ENCODE data around the gene NEB.
"Not testable (repeated sequence)": the region's sequence is repeated elsewhere in the genome, so short reads cannot be mapped to it uniquely, and the experiment has no call there.

NEB gene

GRCh38 chr2:151649400-151649799 is 84.9 kb downstream of the NEB start:
- no peak for DNase-seq (ENCODE audit: low read depth)

DNA sequence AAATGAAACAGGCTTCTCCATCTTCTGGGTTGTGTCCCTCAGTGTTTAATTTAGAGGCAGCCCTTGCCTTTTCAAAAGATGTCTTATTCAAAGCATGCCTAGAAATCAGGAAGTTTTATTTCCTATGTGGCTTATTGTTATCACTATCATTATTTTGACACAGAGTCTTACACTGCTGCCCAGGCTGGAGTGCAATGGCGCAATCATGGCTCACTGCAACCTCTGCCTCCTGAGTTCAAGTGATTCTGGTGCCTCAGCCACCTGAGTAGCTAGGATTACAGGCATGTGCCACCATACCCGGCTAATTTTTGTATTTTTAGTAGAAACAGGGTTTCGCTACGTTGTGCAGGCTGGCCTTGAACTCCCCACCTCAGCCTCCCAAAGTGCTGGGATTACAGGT is 87.8 kb downstream of the NEB start:
- DNase-seq (ENCODE audit: low read depth) = not testable (repeated sequence)

GRCh38 chr2:151644580-151644979 is 89.7 kb downstream of the NEB start:
- DNase-seq (ENCODE audit: low read depth) = no peak

- not testable (repeated sequence) for DNase-seq (ENCODE audit: low read depth)
These were observed 92.4 kb downstream of the NEB start for GRCh38 chr2:151641895-151642294.

- DNase-seq (ENCODE audit: low read depth) = no peak
These were observed 94.2 kb downstream of the NEB start for GRCh38 chr2:151640087-151640486.

DNA sequence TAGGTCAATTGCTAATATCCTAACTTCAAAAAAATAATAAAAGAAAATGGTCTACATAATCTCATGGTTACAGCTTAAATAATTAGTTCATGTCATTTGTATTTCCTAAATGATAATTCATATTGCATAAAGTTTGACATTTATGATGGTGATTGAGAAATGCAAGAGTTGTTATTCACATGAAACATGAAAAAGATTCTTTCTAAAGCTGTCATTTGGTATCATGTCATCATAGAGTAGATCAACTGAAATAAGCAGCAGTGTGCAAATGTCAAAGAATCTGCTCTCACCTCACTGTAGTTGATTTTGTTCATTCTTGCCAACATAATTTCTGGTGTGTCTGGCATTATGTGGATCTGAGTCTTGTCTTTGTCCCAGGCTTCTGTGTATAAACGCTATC is 95.3 kb downstream of the NEB start:
- DNase-seq (ENCODE audit: low read depth) = no peak

DNA sequence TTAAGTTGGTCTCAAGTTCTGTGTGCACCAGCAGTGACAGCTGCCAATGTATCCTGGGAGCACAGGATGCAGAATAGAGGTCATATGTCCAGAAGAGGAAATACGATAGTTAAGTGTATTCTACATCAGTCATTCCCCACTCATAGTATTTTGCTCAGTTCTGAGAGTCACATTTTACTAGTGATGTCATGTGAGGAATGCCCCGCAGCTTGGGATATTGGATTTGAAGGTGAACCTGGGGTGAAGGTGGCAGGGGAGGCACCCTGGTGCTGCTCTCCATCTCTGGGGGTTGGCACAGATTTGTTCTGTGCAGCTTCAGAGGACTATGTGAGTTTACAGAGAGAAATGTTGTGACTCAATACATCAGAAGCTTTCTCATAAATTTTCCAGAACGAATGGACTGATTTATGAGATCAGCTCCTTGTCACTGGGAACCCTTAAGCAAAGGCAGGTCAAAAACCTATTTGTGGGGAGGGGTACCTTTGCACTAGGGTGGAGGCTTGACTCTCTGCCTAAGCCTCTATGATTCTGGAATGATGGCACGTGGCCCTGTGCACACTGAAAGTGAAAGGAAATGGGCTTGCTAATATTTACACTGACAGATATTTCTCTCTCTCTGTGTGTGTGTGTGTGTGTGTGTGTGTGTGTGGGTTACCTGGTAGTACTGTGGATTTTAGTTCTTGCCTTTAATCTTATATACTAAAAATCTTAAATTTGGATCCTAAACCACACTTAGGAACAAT is 95.9 kb downstream of the NEB start:
- no peak for DNase-seq (ENCODE audit: low read depth)

DNA sequence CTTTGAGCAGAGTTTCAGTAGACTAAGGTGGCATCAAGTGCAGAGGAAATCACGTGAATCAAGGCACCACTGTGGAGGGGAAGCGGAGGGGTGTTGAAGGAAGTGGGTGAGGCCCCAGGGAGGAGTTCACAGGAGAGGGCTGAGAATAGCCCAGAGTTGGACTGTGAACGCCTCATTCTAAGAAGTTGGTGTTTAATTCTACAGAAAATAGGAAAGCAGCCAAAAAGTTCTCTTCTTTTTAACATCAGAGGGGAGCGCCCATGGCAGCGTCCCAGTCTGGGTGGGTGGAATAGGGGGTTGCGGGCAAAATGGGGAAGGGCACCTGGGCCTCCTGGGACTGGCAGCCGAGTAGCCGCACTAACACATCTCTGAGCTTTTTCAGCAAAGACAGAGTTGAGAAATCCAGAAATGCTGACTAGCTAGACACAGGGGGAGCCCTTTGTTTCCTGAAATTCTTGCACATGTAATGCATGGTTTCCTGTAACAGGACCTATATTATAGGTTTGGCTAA is 97.0 kb downstream of the NEB start:
- no peak for DNase-seq (ENCODE audit: low read depth)

GRCh38 chr2:151634736-151635467 is 99.4 kb downstream of the NEB start:
- no peak for DNase-seq (ENCODE audit: low read depth)

- DNase-seq (ENCODE audit: low read depth) = no peak
These were observed 101.2 kb downstream of the NEB start for GRCh38 chr2:151632993-151633565.

DNA sequence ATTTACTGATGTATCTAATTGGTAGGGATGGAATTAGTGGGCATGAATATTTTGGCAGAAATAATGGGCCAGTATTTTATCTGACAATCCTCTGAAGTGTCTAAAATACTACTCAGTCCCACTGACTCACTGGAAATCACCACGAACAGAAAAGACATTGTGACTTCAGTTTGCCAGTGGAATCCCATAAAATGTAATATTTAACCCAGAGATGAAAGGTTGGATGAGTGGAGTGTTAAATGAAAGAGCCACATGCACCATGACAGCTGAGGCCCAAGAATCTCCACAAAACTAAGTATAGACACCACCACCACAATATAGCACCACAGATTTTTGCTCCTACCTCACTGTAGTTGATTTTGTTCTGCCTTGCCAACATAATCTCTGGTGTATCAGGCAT is 103.9 kb downstream of the NEB start:
- no peak for DNase-seq (ENCODE audit: low read depth)

GRCh38 chr2:151627353-151627752 is 106.9 kb downstream of the NEB start:
- no peak for DNase-seq (ENCODE audit: low read depth)

DNA sequence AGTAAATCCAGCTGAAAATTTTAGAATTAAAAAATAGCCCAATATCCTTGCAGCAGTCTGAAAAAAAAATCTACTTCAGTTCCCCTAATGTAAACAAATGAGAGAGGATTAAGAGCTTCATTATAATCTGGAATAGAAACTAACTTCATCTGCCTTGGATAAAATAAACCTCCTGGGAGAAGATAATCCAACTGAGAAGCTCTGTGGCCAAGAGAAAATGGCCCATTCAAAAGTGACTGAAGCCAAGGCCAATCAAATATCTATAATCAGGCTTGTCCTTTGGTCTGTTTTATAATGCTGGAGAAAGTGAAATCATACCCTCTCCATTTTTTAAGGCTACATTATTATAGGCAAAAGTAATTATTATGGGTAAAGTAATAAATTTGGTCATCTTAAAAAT is 110.0 kb downstream of the NEB start:
- DNase-seq (ENCODE audit: low read depth) = no peak

DNA sequence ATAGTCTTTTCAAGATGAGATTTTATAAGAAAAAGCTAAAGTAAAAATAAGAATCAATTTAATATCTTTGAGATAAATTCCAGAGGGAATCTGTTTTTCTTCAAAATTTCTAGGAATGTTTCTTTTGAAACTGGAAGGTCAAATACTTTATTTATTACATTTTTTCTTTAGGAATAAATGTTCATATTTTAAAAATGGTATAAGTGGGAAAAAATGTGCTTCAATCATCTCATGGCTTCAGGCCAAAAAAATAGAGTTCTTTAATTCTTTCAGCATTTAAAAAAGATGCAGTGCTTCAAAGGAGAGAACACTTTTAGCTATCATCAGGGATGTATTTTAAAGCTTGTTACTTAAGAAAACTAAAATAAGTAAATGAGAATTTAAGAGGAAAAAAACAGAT is 110.6 kb downstream of the NEB start:
- DNase-seq (ENCODE audit: low read depth) = no peak

GRCh38 chr2:151620761-151621160 is 113.5 kb downstream of the NEB start:
- no peak for DNase-seq (ENCODE audit: low read depth)

GRCh38 chr2:151619337-151619989 is 114.8 kb downstream of the NEB start:
- no peak for DNase-seq (ENCODE audit: low read depth)

GRCh38 chr2:151616760-151617339 is 117.4 kb downstream of the NEB start:
- no peak for DNase-seq (ENCODE audit: low read depth)

DNA sequence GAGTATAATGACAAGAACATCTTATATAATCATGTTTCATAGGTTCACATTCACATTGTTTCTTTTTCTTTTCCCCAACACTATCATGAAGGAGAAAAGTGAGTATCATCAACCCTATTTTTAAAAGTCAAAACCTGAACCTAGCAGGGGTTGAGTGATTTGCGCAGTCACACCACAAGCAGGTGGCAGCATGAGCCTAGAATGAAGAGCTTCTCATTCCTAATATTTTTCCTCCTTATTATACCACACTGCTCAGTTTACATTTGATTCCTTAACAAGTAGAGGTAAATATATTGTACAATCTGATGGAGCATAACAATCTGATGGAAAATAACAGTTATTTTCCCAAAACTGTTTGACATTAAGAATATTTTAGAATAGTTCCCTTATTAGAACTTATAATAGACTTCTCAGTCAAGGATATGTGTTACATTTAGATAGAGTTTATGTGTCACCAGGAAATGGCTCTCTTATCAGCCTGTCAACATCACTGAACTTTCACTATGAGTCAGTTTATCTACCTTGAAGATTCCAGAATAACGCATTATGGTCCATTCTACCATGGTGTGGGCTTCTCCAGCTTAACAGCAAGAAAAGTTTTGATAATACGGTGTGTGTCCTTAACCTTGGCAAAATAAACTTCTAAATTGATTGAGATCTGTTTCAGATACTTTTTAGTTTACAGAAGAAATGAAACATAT is 119.5 kb downstream of the NEB start:
- DNase-seq (ENCODE audit: low read depth) = no peak

DNA sequence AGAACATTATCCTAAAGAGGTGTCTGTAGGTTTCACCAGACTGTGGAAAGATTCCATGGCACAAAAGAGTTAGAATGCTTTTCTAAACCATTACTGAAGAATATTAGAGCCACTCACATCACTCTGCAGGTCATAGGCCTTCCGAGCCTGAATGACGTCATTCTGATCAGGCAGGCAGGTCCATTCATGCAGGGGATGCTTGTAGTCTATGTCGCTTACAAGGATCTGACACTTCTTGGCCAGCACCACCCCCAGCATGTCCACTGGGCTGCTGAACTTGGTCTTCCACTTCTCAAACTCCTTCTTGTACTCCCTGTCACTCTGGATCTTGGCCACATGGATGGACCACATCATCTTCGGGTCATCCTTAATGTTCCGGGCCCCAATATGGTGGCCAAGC is 120.1 kb downstream of the NEB start:
- DNase-seq (ENCODE audit: low read depth) = no peak

DNA sequence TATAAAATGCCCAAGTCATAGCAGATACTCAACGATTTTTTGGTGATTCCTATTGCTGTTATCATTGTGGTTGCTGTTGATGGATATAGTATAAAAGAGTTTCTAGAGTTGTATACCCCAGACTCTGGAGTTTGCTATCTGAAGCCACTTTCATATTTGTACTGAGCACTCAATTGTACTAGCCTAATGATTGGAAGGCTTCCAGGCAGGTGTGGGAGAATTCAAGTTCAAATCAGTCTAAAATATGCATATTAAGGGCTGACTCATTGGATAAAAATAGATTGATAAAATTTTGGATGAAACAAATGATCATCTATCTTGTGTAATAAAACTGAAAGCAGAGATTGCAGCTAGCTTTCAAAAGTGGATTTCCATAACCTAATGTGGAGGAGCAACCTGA is 122.9 kb downstream of the NEB start:
- DNase-seq (ENCODE audit: low read depth) = no peak

DNA sequence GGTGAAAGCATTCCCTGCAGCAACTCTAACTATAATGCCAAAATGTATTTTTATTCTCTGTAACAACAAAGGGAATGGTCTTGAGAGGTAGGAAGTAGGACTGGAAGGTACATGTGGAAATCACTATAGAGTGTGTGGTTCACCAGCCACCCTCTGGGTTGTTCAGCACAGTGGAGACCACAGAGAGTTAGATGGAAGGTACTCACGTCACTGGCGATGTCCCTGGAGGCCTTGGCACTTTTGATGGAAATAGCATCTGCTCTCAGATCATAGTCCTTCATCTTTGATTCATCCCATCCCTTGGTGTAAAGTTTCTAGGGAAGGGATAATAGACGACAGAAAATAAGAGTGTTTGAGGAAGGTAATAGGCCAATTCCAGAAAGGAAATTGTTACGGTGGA is 124.0 kb downstream of the NEB start:
- no peak for DNase-seq (ENCODE audit: low read depth)

- no peak for DNase-seq (ENCODE audit: low read depth)
These were observed 124.6 kb downstream of the NEB start for GRCh38 chr2:151609705-151610104.

All from HS-27A (cell line).